Measurements from ENCODE around the gene EPB41L2.
A peak's percentile ranks its signal among the peaks of the same experiment; 100 is the strongest.
"Not testable (repeated sequence)": the region's sequence is repeated elsewhere in the genome, so short reads cannot be mapped to it uniquely, and the experiment has no call there.

The EPB41L2 gene

DNA sequence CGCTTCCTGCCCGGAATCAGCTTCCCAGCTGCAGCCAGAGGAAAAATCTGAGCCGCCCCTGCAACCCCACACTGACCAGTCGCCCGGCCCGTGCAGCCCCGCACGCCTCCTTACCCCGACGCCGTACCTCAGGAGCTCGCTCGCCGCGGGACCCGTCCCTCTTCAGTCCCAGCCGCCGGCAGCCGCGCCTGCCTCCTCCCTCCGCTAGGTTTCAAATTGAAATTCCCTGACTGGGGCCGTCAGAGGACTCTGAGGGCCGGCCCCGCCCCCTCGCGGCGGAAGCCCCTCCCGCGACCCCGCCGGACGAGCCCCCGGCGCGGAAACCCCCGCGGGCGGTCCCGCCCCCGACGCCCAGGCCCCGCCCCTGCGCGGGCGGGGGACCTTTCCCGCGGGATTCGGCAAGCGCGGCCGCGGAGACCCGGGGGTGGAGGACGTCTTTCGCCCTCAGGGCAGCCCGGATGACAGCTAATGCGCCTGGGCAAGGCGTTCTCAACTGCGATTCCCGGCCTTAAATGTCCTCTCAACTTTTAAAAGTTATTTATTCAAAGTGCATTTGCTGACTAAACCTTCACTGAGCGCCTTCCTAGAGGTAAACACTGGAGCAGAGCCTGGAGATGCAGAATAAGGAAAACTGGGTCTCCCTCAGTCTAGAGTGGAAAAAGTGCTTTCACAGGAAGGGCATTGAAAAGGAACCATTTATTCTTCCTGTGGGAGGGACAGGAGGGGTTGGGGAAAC, at the start of gene EPB41L2:
TSS of gene EPB41L2 (minus strand) at position 218 of the 736 bp plus-strand sequence. CDS start 106,760 bp downstream, outside the sequence.
- DNase-seq (ENCODE audit: low read depth), result peak; percentile 69
- H3K4me3 ChIP-seq (ENCODE audit: low read depth, low read length), result peak within 1 kb of the TSS; percentile 93

GRCh38 chr6:131112249-131112648, 49.2 kb upstream of the EPB41L2 start:
- no peak for DNase-seq (ENCODE audit: low read depth)
- no peak overlapping the region for H3K4me3 ChIP-seq (ENCODE audit: low read depth, low read length)

- DNase-seq (ENCODE audit: low read depth), result no peak
- H3K4me3 ChIP-seq (ENCODE audit: low read depth, low read length), result no peak overlapping the region
Measured at GRCh38 chr6:131107151-131107550, 44.1 kb upstream of the EPB41L2 start.

DNA sequence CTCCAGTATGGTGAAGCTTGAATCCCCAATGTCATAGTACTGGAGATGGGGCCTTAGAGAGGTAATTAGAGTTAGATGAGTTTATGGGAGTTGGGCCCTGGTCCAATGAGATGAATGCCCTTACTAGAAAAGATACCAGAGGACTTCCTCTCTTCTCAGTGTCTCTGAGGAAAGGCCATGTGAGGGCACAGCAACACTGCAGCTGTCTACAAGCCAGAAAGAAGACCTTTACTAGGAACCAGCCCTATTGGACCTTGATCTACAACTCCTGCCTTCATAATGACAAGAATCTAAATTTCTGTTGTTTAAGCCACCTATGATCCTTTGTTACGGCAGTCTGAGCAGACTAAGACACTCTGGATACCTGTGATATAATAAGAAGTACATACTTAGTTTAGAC, 40.9 kb upstream of the EPB41L2 start:
- H3K4me3 ChIP-seq (ENCODE audit: low read depth, low read length), result no peak overlapping the region
- DNase-seq (ENCODE audit: low read depth), result no peak

DNA sequence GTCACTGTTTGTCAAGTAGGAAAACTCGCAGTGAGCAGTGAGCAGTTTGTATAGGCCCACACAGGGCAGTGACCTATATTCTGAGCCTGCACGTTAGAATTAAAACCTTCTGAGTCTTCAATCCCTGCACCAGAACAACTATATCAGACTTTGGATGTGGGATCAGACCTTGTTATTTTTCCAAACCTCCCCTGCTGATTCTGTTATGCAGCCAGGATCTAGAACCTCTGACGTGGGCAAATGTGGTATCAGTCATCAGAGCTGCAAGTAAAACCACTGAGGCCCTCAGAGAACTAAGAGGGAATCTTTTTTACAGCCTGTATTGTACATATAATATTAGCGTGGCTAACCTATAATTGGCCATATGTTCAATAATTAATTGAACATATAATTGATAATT, 40.3 kb upstream of the EPB41L2 start:
- H3K4me3 ChIP-seq (ENCODE audit: low read depth, low read length), result no peak overlapping the region
- DNase-seq (ENCODE audit: low read depth), result no peak

DNA sequence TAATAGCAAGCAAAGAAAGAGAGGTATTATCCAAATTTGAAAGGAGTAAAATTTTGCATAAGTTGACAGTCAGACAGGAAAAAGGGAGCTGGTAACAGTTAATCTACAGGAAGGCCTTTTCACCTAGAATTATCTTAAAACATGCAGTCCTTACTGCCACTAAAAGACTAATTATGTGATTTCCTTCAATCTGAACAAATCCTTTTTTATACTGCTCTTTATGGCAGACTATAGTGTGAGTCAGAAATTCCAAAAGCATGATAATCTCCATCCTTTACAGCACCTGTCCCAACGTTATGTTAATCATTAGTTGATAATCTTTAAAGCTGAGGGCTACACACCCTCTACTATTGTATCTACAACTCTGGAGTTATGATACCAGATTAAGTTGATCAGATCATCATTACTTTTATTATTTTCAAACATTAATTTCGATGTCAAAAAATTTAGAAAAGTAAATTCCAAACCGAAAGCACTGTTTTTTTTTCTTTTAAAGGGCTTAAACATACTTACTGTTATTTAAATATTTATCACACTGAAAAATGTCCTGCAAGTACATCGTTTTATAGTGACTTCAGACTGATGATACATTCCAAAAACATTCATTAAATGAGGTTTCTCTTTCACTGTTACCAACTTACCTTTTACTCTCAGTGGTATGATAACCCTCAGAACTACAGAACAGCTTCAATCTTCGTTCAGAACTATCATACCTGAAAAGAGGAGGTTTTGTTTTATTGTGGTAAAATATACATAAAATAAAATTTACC, 39.1 kb upstream of the EPB41L2 start:
- no peak for DNase-seq (ENCODE audit: low read depth)

DNA sequence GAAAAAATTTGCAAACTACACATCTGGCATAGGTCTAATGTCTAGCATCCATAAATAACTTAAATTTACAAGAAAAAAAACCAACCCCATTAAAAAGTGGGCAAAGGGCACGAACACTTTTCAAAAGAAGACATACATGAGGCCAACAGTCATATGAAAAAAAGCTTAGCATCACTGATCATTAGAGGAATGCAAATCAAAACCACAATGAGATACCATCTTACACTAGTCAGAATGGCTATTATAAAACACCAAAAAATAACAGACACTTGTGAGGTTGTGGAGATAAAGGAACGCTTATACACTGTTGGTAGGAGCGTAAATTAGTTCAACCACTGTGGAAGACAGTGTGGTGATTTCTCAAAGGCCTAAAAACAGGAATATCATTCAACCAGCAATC, 33.7 kb upstream of the EPB41L2 start:
- DNase-seq (ENCODE audit: low read depth), result no peak
- H3K4me3 ChIP-seq (ENCODE audit: low read depth, low read length), result no peak overlapping the region

More for the DNA sequence above, 39.1 kb upstream of the EPB41L2 start:
- no peak overlapping the region for H3K4me3 ChIP-seq (ENCODE audit: low read depth, low read length)

- DNase-seq (ENCODE audit: low read depth), result no peak
- H3K4me3 ChIP-seq (ENCODE audit: low read depth, low read length), result no peak overlapping the region
Measured at GRCh38 chr6:131093334-131093733, 30.3 kb upstream of the EPB41L2 start.

DNA sequence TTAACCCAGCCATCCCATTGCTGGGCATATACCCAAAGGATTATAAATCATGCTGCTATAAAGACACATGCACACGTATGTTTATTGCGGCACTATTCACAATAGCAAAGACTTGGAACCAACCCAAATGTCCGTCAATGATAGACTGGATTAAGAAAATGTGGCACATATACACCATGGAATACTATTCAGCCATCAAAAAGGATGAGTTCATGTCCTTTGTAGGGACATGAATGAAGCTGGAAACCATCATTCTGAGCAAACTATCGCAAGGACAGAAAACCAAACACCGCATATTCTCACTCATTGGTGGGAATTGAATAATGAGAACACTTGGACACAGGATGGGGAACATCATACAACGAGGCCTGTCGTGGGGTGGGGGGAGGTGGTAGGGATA, 28.9 kb upstream of the EPB41L2 start:
- not testable (repeated sequence) for DNase-seq (ENCODE audit: low read depth); H3K4me3 ChIP-seq (ENCODE audit: low read depth, low read length)

GRCh38 chr6:131090339-131090738, 27.3 kb upstream of the EPB41L2 start:
- DNase-seq (ENCODE audit: low read depth); H3K4me3 ChIP-seq (ENCODE audit: low read depth, low read length): not testable (repeated sequence)

- no peak overlapping the region for H3K4me3 ChIP-seq (ENCODE audit: low read depth, low read length)
Measured at GRCh38 chr6:131084982-131085381, 21.9 kb upstream of the EPB41L2 start.

GRCh38 chr6:131083687-131084086, 20.6 kb upstream of the EPB41L2 start:
- no peak for DNase-seq (ENCODE audit: low read depth)
- no peak overlapping the region for H3K4me3 ChIP-seq (ENCODE audit: low read depth, low read length)

More at GRCh38 chr6:131084982-131085381, 21.9 kb upstream of the EPB41L2 start:
- DNase-seq (ENCODE audit: low read depth), result no peak

GRCh38 chr6:131082335-131082734, 19.3 kb upstream of the EPB41L2 start:
- DNase-seq (ENCODE audit: low read depth), result no peak

GRCh38 chr6:131080084-131080483, 17.0 kb upstream of the EPB41L2 start:
- no peak overlapping the region for H3K4me3 ChIP-seq (ENCODE audit: low read depth, low read length)
- DNase-seq (ENCODE audit: low read depth), result no peak

More at GRCh38 chr6:131082335-131082734, 19.3 kb upstream of the EPB41L2 start:
- no peak overlapping the region for H3K4me3 ChIP-seq (ENCODE audit: low read depth, low read length)

GRCh38 chr6:131073577-131073976, 10.5 kb upstream of the EPB41L2 start:
- no peak overlapping the region for H3K4me3 ChIP-seq (ENCODE audit: low read depth, low read length)
- no peak for DNase-seq (ENCODE audit: low read depth)

GRCh38 chr6:131070061-131070460, 7.0 kb upstream of the EPB41L2 start:
- H3K4me3 ChIP-seq (ENCODE audit: low read depth, low read length), result no peak overlapping the region
- DNase-seq (ENCODE audit: low read depth), result no peak

- no peak for DNase-seq (ENCODE audit: low read depth)
- no peak overlapping the region for H3K4me3 ChIP-seq (ENCODE audit: low read depth, low read length)
Measured at GRCh38 chr6:131068165-131068564, 5.1 kb upstream of the EPB41L2 start.

DNA sequence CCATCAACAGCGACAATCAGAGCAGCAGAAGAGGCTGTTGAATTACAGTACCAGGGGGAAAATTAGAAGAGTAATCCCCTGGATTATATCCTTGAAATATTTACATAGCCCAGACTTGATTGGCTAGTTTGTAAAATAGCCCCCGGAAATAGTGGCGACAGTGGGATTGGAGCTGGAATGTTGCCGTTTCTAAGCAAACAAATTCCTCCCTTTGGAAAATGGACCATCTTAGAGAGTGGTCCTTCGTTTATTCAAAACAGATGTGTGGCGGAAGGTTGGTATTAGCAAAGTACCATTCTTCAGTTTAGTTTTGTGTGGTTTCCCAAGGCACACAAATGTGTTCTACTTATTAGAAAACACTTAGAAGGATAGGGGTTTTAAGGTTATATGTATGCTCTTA, 4.5 kb upstream of the EPB41L2 start:
- H3K4me3 ChIP-seq (ENCODE audit: low read depth, low read length), result no peak overlapping the region
- no peak for DNase-seq (ENCODE audit: low read depth)

DNA sequence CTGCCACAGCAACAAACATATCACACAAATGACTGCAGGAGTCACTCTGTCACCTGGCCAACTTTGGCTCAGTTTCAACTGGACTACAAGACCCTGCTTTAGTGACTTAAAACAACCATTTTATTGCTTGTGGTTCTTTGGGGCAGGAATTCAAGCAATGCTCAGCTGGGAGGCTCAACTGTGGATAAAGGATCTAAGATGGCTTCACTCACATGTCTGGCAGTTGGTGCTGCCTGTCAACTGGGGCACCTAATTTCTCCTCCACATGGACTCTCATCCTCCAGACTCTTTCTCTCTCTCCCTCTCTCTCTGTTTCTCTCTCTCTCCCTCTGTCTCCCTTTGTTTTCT, 2.8 kb upstream of the EPB41L2 start:
- H3K4me3 ChIP-seq (ENCODE audit: low read depth, low read length), result no peak overlapping the region
- DNase-seq (ENCODE audit: low read depth), result no peak

DNA sequence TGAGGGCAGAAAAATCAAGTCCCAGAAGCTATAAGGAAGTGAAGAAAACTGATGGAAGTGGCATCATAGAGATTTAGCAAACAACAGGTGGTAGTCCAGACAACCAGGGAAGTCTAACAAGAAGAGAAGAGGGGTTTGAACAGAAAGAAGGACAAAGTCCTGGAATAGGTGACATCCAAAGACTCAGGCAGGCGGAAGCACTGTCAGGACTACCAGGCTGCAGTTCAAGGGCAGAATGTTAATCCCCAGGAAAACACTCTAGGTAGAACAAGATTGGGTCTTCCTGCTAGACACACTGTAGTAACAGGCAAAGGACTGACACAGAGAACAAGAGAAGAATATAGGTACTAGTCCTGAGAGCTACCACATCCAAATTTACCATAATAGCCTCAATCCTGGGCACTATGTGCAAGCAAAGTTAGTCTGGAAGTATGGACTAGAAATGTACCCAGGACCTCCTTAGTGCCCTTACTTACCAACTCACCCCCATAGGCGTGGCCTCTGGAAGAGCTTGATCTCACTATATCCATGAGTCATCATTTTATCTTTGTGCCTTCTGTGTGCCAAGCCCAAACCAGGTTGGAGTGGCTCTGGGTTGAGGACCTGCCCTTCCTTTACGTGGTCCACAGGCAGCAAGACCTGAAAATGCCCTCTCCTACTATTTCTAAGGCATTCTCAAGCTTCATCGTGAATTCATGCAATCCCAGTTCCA, 2.2 kb upstream of the EPB41L2 start:
- DNase-seq (ENCODE audit: low read depth), result no peak
- H3K4me3 ChIP-seq (ENCODE audit: low read depth, low read length), result no peak overlapping the region
